Choroid plexus epithelial cell (primary cell): ENCODE data around the gene SAMD1.
A peak's percentile ranks its signal among the peaks of the same experiment; 100 is the strongest.

Source experiments
- DNase-seq: peaks from one replicate; pipeline ENCODE4 v3.0.0-alpha.2; 2010; ENCODE audit warnings: low read depth
- H3K4me3 ChIP-seq: 2 replicates; pipeline ENCODE4 v1.5.1; 2011; ENCODE audit warnings: low read depth, mild to moderate bottlenecking, control low read depth, low read length, moderate library complexity
- TF ChIP-seq, protein P1 (sequence below): conservative IDR thresholded peaks from 2 replicates; pipeline ENCODE4 v1.5.1; 2011; ENCODE audit warnings: low read depth, mild to moderate bottlenecking, control low read depth, inconsistent platforms, low read length, moderate library complexity

Gene SAMD1

GRCh38 chr19:14072535-14073260, 17.9 kb downstream of the SAMD1 start, which contains the start of gene MISP3:
Gene MISP3, plus strand, starts transcription at chr19:14072786. Its CDS starts 524 bp downstream, at chr19:14073310.
- peak; percentile 25 for DNase-seq
- TF ChIP-seq, protein P1, sequence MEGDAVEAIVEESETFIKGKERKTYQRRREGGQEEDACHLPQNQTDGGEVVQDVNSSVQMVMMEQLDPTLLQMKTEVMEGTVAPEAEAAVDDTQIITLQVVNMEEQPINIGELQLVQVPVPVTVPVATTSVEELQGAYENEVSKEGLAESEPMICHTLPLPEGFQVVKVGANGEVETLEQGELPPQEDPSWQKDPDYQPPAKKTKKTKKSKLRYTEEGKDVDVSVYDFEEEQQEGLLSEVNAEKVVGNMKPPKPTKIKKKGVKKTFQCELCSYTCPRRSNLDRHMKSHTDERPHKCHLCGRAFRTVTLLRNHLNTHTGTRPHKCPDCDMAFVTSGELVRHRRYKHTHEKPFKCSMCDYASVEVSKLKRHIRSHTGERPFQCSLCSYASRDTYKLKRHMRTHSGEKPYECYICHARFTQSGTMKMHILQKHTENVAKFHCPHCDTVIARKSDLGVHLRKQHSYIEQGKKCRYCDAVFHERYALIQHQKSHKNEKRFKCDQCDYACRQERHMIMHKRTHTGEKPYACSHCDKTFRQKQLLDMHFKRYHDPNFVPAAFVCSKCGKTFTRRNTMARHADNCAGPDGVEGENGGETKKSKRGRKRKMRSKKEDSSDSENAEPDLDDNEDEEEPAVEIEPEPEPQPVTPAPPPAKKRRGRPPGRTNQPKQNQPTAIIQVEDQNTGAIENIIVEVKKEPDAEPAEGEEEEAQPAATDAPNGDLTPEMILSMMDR, result peak; percentile 11

GRCh38 chr19:14070268-14071050, 20.1 kb downstream of the SAMD1 start:
- TF ChIP-seq, protein P1, result no peak
- DNase-seq, result no peak
- no peak overlapping the region for H3K4me3 ChIP-seq

More at GRCh38 chr19:14072535-14073260, 17.9 kb downstream of the SAMD1 start, which contains the start of gene MISP3:
- H3K4me3 ChIP-seq, result peak within 1 kb of the TSS; percentile 64

GRCh38 chr19:14066134-14066533, 24.4 kb downstream of the SAMD1 start:
- no peak for DNase-seq
- TF ChIP-seq, protein P1, result no peak
- H3K4me3 ChIP-seq, result no peak overlapping the region

- TF ChIP-seq, protein P1, result no peak
- DNase-seq, result no peak
- H3K4me3 ChIP-seq, result no peak overlapping the region
Measured at GRCh38 chr19:14063105-14063504, 27.4 kb downstream of the SAMD1 start.

DNA sequence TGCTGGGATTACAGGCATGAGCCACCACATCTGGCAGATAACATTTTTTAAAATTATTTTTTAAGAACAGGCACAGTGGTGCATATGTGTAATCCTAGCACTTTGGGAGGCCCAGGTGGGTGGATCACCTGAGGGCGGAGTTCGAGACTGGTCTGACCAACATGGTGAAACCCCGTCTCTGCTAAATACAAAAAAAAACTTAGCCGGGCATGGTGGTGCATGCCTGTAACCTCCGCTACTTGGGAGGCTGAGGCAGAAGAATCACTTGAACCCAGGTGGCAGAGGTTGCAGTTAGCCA, 28.0 kb downstream of the SAMD1 start:
- TF ChIP-seq, protein P1, result no peak
- DNase-seq, result no peak
- H3K4me3 ChIP-seq, result no peak overlapping the region

DNA sequence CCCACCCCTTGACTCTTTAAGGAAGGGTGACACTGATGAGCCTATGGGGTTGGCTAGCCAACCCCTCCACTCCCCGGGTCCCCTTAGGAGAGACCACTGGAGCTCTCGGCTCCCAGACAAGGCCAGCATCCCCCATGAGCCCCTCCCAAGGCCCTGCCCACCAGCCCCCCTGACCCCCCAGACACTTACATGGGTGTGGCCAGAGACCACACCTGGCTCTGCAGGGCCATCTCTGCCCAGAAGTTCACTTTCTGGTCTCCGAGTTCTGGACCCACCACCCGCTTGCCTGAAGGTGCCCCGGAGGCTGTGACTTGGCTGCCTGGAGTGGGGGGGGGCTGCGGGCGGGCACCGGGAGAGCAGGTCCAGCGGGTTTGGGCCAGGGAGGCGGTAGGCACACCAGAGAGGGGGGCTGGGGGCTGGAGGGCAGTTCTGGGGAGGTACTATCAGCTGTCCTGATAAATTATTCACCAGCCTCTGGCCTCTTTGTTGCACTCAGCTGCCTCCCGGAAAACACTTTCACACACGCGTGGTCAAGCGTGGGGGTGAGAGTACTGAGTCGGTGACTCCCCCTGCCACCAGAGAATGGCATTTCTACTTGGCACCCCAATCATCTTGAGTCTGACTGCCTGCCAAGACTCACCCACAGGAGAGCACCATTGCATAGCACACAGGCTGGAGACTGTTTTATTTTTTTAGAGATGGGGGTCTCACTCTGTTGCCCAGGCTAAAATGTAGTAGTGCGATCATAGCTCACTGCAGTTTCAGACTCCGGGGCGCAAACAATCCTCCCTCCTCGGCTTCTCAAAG, 28.6 kb downstream of the SAMD1 start, which contains the start of gene PALM3:
Gene PALM3 (minus strand): TSS at position 326 of the 807 bp plus-strand sequence. CDS start 96 bp downstream, at position 230.
- DNase-seq, result no peak
- TF ChIP-seq, protein P1, result no peak
- H3K4me3 ChIP-seq, result no peak within 1 kb of the TSS
